ENCODE results near the gene CNDP2.

DNA sequence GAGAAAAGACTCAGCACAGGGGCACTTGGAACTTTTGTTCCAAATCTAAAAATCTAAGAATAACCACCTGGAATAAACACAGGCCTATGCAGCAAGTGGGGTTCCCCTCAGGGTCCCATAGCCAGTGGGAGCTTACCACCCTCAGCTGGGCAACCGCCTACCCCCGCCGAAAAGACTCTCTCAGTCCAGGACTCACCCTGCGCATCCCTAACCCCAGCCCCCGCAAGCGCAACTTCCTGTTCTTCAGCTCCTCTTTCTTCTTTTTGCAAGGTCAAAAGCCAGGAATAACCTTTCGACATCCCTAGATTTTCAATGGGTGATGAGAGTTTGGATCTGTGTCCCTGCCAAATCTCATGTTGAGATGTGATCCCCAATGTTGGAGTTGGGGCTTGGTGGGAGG lies 51.7 kb downstream of the CNDP2 start:
- TF ChIP-seq EZH2 (IDR thresholded peaks at IDR 0.05; ENCODE audit: borderline replicate concordance): no peak
- TF ChIP-seq, protein P1, sequence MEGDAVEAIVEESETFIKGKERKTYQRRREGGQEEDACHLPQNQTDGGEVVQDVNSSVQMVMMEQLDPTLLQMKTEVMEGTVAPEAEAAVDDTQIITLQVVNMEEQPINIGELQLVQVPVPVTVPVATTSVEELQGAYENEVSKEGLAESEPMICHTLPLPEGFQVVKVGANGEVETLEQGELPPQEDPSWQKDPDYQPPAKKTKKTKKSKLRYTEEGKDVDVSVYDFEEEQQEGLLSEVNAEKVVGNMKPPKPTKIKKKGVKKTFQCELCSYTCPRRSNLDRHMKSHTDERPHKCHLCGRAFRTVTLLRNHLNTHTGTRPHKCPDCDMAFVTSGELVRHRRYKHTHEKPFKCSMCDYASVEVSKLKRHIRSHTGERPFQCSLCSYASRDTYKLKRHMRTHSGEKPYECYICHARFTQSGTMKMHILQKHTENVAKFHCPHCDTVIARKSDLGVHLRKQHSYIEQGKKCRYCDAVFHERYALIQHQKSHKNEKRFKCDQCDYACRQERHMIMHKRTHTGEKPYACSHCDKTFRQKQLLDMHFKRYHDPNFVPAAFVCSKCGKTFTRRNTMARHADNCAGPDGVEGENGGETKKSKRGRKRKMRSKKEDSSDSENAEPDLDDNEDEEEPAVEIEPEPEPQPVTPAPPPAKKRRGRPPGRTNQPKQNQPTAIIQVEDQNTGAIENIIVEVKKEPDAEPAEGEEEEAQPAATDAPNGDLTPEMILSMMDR (IDR thresholded peaks at IDR 0.05; ENCODE audit: poor library complexity): no peak
- no peak for TF ChIP-seq EZH2phosphoT487 (IDR thresholded peaks at IDR 0.05; ENCODE audit: low read depth, severe bottlenecking, unreplicated experiment)

Data from hepatocyte (in vitro differentiated cells).